Dendritic cell treated with granulocyte-macrophage colony-stimulating factor and Interleukin-4, amounts not matched to agents 40 ng/mL and 50 ng/mL, for 4 days (primary cell): Measurements from ENCODE around the gene TMEM164.

Experiments used
- H3K27ac Mint-ChIP-seq: one replicate; pipeline ENCODE4 v1.8.0; 2022; ENCODE audit warnings: mild to moderate bottlenecking, mixed read lengths
- H3K27me3 Mint-ChIP-seq: one replicate; pipeline ENCODE4 v1.8.0; 2022; ENCODE audit warnings: mild to moderate bottlenecking, mixed read lengths
- H3K36me3 Mint-ChIP-seq: one replicate; pipeline ENCODE4 v1.8.0; 2022; ENCODE audit warnings: low read depth, mixed read lengths
- H3K4me1 Mint-ChIP-seq: one replicate; pipeline ENCODE4 v1.8.0; 2022; ENCODE audit warnings: low read depth, mixed read lengths
- H3K4me3 Mint-ChIP-seq: one replicate; pipeline ENCODE4 v1.8.0; 2022; ENCODE audit warnings: mild to moderate bottlenecking, moderate library complexity, mixed read lengths
- H3K9me3 Mint-ChIP-seq: one replicate; pipeline ENCODE4 v1.8.0; 2022; ENCODE audit warnings: mixed read lengths
- intact Hi-C: fragments of 100-400 bp; cut with micrococcal nuclease; formaldehyde crosslinking; loops from one replicate; pipeline ENCODE4 v1.15.0; 2022

The TMEM164 gene

DNA sequence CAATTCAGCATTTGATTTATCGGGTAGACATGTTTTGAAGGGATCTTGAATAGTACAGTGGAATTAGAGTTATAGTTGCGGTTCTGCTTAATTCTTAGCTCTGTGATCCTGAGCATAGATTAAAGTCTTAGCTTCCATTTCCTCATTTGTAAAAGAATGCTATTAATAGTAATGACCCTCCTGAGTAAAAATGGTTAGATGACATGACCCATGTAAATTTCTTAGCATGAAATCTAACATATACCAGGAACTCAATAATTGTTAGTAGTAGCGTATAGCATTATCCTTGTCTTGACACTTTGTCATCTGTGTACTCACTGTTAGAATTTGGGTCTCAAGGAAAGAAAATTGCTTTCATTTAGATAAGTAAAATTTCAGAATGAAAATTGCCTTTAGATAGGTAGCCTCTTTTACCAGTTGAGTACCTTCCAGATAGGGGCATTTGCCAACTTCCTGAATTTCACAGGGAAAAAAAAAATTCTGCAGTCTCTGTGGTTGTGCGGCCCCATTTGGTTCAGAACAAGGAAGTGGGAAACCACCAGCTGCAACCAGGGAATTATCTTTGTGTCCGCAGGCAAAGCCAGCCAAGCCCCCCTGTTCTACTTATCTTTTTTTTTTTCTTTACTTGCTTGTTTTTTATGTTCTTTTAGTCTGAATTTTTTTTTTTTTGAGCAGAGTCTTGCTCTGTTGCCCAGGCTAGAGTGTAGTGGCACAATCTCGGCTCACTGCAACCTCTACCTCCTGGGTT lies 86.9 kb downstream of the TMEM164 start:
- Mint-ChIP-seq H3K4me3 (peak overlapping the region; percentile 51), H3K9me3 (peaks cover 8% of the 10 kb centered on the region), H3K36me3 (peaks cover 14% of the 10 kb centered on the region), H3K4me1 (peaks cover 58% of the 10 kb centered on the region), H3K27me3 (no peaks in the 10 kb centered on the region), H3K27ac (peak overlapping the region; percentile 84)
- intact Hi-C loops = loop anchor here (5.0 kb wide), 1 partner anchor 88 kb away; the partner anchor contains the start of gene TMEM164

DNA sequence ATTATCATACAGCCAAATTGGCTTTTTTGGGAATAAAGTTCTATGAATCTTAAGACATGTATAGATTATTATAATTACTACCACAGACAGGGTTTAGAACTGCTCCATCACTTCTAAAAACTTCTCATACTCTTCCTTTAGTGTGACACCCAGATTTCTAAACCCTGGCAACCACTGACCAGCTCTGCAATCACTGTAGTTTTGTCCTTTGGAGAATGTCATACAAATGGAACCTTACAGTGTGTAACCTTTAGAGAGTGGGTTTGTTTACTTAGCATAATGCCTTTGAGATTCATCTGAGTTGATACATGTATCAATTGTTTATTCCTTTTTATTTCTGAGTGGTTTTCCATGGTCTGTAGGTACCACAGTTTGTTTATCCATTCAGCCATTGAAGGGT lies 95.0 kb downstream of the TMEM164 start:
- H3K36me3 Mint-ChIP-seq = peaks cover 38% of the 10 kb centered on the region
- H3K27ac Mint-ChIP-seq = no peak overlapping the region
- H3K9me3 Mint-ChIP-seq = peaks cover 8% of the 10 kb centered on the region
- no peaks in the 10 kb centered on the region for H3K27me3 Mint-ChIP-seq
- H3K4me1 Mint-ChIP-seq = peaks cover 39% of the 10 kb centered on the region
- no peak overlapping the region for H3K4me3 Mint-ChIP-seq
- intact Hi-C loops = no loop called here

DNA sequence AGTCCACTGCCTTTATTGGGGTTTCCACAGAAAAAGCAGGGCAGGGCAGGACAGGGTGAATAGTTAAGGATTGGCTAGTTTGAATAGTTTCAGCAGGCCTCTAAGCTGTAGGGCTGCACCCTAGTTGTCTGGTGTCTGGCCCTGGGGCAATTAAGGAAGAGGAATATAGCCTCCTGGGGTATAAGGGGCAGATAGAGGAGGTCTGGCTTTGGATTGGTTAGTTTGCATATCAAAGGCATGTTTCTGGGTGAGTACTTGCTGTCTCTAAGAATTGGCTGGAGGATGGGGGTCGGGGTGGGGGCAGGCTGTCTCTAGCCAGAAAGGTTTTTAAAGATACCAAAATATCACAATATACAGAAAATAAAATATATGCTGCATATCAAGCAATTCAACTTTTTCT lies 100.4 kb downstream of the TMEM164 start:
- H3K27ac Mint-ChIP-seq = peak overlapping the region; percentile 47
- no peaks in the 10 kb centered on the region for H3K9me3 Mint-ChIP-seq
- no peaks in the 10 kb centered on the region for H3K27me3 Mint-ChIP-seq
- H3K4me1 Mint-ChIP-seq = peaks cover 35% of the 10 kb centered on the region
- H3K4me3 Mint-ChIP-seq = no peak overlapping the region
- intact Hi-C loops = no loop called here
- H3K36me3 Mint-ChIP-seq = peaks cover 6% of the 10 kb centered on the region

DNA sequence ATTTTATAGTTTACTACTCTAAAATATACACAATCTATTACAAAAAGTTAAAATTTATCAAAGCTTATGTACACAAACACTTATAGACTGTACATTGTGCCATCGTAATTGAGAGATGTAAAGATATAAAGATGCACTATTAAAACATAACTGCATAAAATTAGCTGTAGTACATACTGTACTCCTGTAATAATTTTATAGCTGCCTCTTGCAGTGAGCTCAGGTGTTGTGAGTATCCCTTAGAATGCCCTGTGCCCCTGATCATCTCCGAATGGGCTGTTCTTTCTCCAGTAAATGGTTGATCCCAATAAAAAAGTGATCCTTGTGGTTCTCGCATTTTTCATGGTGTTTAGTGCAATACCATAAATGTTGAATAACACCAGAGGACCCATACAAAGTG lies 101.2 kb downstream of the TMEM164 start:
- Mint-ChIP-seq H3K27me3 (no peaks in the 10 kb centered on the region), H3K4me1 (peaks cover 39% of the 10 kb centered on the region), H3K36me3 (peaks cover 6% of the 10 kb centered on the region), H3K9me3 (no peaks in the 10 kb centered on the region), H3K4me3 (no peak overlapping the region), H3K27ac (no peak overlapping the region)
- intact Hi-C loops = no loop called here

DNA sequence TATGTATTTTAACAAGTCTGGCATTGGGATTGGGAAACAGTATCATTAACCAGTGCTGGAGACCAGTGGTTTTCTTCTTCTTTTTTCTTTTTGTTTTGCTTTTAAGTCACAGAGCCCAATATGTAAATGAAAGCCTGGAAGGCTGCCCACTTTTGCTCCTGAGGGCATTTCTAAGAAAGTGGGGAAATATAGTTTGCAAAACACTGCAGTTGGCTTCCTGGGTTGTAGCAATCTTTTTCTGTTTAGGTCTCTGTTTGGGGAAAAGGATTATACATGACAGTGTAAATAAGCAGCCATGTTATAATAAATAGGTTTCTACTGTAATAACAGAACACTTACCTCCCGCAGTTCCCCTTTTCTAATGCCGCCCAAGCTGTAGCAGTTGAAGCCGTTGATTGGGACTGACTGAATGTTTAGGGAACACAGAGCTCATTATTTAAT lies 105.5 kb downstream of the TMEM164 start:
- no peaks in the 10 kb centered on the region for H3K36me3 Mint-ChIP-seq
- no peaks in the 10 kb centered on the region for H3K9me3 Mint-ChIP-seq
- peak overlapping the region; percentile 75 for H3K27ac Mint-ChIP-seq
- H3K4me1 Mint-ChIP-seq = peaks cover 22% of the 10 kb centered on the region
- intact Hi-C loops = no loop called here
- H3K27me3 Mint-ChIP-seq = no peaks in the 10 kb centered on the region
- H3K4me3 Mint-ChIP-seq = peak overlapping the region; percentile 26

DNA sequence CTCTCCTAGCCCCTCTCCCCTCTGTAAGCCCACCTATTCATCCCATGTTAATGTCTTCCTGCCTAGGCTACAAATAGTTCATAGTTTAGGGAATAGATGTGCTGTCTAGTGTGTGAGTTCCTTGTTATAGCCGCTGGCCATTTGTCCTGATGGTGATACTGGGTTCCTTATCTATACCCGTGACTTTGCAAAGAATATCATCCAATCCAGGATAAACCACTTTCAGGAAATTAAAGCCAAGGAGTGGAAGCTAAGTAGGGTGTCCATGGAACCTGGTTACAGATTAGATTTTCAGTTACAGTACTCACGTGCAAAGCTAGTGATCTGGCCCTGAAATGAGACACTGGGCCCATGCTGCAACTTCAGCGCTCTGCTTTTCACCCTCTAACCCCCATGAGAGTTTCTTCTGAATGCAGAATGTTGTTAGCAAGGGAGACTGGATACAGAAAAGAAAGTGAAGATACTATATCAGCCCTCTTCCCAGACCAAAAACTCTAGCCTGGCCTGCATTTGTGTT lies 111.4 kb downstream of the TMEM164 start:
- H3K27me3 Mint-ChIP-seq = no peaks in the 10 kb centered on the region
- no peaks in the 10 kb centered on the region for H3K9me3 Mint-ChIP-seq
- no peak overlapping the region for H3K27ac Mint-ChIP-seq
- H3K4me1 Mint-ChIP-seq = peaks cover under 1% of the 10 kb centered on the region
- no peak overlapping the region for H3K4me3 Mint-ChIP-seq
- peaks cover 13% of the 10 kb centered on the region for H3K36me3 Mint-ChIP-seq
- intact Hi-C loops = no loop called here

DNA sequence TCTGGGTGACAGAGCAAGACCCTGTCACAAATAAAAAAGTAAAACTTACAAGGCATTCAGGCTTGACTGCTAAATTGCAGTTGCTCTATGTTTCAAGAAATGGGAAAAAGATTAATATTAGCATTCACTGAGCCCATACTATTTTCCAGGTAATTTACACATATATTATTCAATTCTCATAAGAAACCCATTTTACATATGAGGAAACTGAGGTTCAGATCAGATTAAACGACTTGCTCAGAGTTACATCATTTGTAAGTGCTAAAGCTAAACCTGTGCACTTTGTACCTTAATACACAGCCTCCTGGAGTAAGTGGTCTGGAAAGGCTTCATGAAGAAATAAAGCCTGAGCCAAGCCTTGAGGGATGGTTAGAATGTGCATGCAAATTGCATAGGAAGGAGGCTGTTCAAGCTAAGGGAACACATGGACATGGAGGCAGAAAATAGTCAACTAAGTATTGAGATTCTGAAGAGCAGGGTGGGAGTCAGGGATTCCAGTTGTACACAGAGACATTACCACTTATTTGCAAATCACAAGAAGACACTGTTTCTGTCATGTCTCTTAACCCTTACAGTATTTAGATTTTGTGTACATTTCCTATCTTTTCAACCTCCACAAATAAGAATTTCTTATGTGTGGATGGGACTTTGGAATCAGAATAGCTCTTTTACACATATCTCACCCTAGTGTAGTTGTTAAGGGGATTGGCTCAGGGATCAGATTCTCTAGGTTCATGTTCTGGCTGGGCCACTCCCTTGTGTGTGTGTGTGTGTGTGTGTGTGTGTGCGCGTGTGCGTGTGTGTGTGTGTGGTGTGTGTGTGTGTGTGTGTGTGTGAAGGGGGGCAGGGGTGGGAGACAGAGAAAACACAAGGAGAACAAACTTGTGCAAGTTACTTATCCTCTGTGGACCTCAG lies 113.4 kb downstream of the TMEM164 start:
- intact Hi-C loops = no loop called here
- Mint-ChIP-seq H3K36me3 (peaks cover 13% of the 10 kb centered on the region), H3K4me1 (no peaks in the 10 kb centered on the region)

DNA sequence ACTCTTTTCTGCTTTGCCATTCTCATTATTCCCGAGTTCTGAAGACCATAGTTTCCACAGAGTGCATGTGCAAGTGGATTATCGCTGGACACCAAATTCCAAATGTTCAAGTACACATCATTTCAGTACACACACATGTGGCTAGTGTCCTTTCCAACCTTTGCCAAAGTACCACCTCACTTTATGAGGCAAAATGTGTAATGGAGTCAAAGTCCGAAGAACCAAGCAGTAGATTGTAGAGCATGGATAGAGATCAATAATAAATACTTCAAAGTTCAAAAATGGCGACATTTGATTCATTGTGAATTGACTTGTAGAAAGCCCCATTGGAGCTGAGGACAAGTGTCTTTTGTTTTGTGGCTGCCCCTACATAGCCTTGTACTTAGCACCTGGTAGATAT lies 115.6 kb downstream of the TMEM164 start:
- no peaks in the 10 kb centered on the region for H3K4me1 Mint-ChIP-seq
- intact Hi-C loops = no loop called here
- H3K36me3 Mint-ChIP-seq = peaks cover 13% of the 10 kb centered on the region

More for the DNA sequence above, 113.4 kb downstream of the TMEM164 start:
- no peaks in the 10 kb centered on the region for H3K27me3 Mint-ChIP-seq
- no peak overlapping the region for H3K27ac Mint-ChIP-seq
- no peak overlapping the region for H3K4me3 Mint-ChIP-seq
- H3K9me3 Mint-ChIP-seq = no peaks in the 10 kb centered on the region

DNA sequence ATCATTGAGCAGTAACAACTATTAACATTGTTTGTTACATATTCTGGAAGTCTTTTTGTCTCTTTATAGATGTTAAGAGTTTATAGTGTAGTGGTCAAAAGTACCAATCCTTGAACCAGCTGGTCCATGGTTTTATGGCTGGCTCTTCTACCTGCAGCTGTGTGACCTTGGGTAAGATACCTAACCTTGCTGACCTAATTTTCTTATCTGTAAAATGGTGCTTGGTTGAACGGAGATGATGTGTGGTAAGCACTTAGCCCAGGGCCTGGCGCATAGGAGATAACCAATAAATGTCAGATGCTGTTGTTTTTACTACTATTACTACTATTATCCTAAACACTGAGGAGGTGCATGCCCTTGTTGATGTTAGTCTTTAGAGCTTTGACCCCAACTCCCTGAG lies 116.6 kb downstream of the TMEM164 start:
- intact Hi-C loops = no loop called here
- Mint-ChIP-seq H3K27ac (no peak overlapping the region), H3K4me3 (no peak overlapping the region), H3K36me3 (peaks cover 9% of the 10 kb centered on the region), H3K9me3 (no peaks in the 10 kb centered on the region), H3K4me1 (no peaks in the 10 kb centered on the region), H3K27me3 (no peaks in the 10 kb centered on the region)

More for the DNA sequence above, 115.6 kb downstream of the TMEM164 start:
- H3K9me3 Mint-ChIP-seq = no peaks in the 10 kb centered on the region
- H3K27ac Mint-ChIP-seq = no peak overlapping the region
- H3K4me3 Mint-ChIP-seq = no peak overlapping the region
- no peaks in the 10 kb centered on the region for H3K27me3 Mint-ChIP-seq

DNA sequence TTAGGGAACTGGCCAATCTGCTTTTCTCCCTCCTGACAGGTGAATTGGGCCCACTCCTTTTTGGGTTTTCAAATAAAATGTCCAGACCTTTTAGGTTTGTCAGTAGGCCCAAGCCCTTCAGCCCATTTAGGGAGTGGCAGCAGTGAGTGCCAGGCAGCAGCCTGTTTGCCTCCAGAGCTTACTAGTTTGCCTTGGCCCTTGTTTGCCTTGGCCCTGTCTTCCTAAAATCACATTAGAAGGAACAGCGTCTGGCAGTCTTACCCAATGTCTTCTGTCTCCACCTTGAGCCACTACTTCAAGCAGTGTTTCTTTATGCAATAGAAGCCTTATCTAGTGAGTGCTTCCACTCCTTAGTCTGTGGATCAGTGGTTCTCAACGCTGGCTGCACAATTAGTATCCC lies 117.1 kb downstream of the TMEM164 start:
- Mint-ChIP-seq H3K4me3 (no peak overlapping the region), H3K9me3 (no peaks in the 10 kb centered on the region), H3K27me3 (no peaks in the 10 kb centered on the region), H3K36me3 (peaks cover 14% of the 10 kb centered on the region), H3K27ac (no peak overlapping the region), H3K4me1 (no peaks in the 10 kb centered on the region)
- intact Hi-C loops = no loop called here

DNA sequence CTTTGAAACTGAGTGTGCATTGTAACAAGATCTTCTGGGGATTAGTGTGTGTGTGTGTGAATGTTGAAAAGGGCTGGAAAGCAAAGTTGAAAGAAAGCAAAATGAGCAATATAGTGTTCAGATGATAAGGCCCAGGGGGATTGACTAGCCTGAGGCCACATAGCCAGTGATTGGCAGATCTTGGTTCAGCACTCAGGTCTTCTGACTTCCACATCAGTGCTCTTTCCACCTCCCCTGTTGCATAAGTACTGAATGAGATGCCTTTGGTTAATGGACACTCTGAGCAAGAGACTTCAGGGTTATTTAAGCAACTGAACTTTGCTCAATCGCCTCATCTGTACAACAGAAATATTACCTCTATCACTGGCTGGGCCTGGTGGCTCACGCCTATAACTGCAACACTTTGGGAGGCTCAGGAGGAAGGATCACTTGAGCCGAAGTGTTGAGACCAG lies 120.4 kb downstream of the TMEM164 start:
- no peaks in the 10 kb centered on the region for H3K9me3 Mint-ChIP-seq
- H3K36me3 Mint-ChIP-seq = peaks cover 24% of the 10 kb centered on the region
- intact Hi-C loops = no loop called here
- H3K4me3 Mint-ChIP-seq = no peak overlapping the region
- no peak overlapping the region for H3K27ac Mint-ChIP-seq
- no peaks in the 10 kb centered on the region for H3K4me1 Mint-ChIP-seq
- no peaks in the 10 kb centered on the region for H3K27me3 Mint-ChIP-seq

DNA sequence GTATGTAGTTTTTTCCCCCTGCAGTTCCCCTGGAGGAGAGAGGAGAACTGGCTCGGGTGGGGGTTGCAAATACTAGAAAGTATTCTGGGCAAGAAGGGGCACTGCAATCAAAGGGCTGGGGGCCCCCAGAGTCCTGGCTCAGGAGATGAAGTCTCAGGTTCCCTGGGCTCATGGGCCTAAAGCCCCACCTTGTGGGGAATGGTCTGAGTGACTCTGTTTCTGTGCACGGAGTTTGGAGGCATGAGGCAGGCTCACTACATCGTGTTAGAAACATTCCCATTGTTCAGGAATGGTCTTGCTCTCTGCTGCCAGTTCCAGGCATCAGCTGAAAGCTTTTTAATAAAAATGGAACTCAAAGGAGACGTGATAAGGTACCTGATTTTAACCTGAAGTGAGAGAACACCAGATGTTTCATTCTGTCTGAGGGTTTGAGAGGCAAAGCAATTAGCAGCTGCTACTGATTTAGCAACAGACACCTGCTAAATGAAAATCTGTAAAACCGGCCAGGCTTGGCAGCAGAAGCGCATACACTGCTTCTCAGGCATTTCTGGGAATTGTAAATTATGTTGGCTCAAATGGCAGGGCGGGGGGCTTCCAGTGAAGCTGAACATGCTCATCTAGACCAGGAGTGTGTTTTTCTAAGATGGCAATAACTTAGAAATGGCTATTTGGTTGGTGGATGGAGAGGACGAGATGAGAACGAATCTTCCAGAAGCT lies 122.7 kb downstream of the TMEM164 start:
- Mint-ChIP-seq H3K36me3 (peaks cover 26% of the 10 kb centered on the region), H3K27me3 (no peaks in the 10 kb centered on the region), H3K27ac (no peak overlapping the region), H3K9me3 (no peaks in the 10 kb centered on the region), H3K4me3 (no peak overlapping the region), H3K4me1 (no peaks in the 10 kb centered on the region)
- intact Hi-C loops = no loop called here

DNA sequence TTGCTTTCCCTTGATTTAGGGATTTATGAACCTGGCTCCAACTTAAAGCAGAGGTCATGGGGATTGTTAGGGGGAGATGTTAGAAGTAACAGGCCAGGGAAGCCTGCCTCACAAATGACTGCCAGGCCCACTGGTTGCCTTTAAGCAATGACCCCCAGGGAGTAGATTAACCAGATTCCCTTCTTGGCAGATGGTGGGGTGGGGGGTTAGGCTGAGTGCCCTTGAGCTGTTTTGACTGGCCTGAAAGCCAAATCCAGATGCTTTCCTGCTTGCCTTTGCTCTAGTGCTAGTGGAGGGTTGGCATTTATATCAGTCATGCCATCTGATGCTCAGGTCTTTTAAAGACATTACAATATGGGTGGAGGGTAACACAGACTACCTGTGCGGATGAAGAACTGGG lies 128.1 kb downstream of the TMEM164 start:
- Mint-ChIP-seq H3K9me3 (no peaks in the 10 kb centered on the region), H3K36me3 (peaks cover 13% of the 10 kb centered on the region), H3K4me3 (no peak overlapping the region), H3K27me3 (no peaks in the 10 kb centered on the region), H3K4me1 (peaks cover 13% of the 10 kb centered on the region), H3K27ac (no peak overlapping the region)
- intact Hi-C loops = no loop called here
